Measurements from ENCODE around the gene COLQ.

COLQ gene

GRCh38 chr3:15519096-15519495 is 2.4 kb downstream of the COLQ start:
- no peak for DNase-seq

- no peak for DNase-seq
Observed at GRCh38 chr3:15514663-15515340, 6.7 kb downstream of the COLQ start.

DNA sequence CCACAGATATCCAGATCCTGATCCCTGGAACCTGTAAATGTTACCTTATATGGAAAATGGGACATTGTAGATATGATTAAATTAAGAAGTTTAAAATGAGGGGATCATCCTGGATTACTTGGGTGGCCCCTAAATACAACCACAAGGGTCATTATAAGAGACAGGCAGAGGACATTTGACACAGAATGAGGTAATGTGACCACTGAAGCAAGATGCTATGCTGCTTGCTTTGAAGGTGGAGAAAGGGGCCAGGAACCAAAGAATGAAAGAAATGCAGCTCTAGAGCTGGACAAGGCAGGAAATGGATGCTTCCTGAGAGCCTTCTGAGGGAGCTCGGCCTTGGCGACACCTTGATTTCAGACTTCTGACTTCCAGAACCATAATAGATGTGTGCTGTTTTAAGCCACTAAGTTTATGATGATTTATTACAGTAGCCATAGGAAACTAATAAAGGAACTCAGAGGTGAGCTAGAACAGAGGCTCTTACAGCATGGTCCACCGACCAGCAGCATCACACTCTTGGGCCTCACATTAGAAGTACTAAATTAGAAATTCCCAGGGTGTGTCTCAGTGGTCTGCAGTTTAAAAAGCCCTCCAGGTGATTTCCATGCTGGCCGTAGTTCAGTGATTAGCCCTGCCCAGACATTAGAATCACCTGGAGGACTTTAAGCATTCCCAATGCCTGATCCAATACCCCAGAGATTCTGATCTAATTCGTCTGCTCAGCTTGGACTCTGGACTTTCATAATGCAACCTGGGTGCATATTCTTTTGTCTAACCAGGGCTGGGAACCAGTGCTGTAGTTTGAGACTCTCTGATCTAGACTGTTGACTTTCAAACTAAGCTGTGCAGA is 7.5 kb downstream of the COLQ start:
- no peak for DNase-seq

DNA sequence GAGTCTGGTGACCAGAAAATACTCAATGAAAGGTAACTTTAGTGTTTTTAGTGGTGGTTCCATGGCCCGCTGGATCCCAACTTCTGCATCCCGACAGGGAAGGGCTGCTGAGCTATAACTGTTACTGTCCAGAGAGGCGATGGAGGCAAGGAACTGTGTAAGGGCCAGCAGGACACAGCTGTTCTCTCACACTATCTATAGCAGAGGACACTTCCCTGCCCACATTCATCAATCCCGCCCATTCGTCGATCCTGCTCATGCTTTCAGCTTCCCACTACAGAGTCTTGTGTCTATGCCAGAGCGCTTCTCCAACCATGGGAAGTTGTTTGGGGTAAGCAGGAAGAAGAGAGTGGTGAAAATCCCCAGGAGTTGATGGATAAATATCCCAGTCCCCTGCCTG is 8.4 kb downstream of the COLQ start:
- no peak for DNase-seq

DNA sequence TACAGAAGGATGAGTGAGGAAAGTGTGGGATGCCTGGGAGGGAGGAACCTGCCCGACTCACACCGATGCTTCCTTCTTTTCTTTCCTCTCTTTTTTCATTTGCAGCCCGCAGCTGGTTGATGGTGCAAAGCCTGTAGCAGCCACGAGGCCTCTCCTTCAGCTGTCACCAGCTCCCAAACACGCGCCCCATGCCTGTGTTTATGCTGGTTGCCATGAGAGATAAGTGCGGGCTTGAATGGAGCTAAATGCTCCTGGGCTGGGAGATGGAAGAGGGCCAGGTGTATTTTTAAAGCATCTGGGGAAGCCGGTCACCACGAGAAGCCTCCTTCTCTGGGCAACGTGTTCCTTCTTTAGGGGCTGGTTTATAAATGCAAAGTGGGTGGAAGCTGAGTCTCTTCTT is 9.3 kb downstream of the COLQ start:
- DNase-seq: peak; percentile 55

- no peak for DNase-seq
Observed at GRCh38 chr3:15511156-15511555, 10.3 kb downstream of the COLQ start.

DNA sequence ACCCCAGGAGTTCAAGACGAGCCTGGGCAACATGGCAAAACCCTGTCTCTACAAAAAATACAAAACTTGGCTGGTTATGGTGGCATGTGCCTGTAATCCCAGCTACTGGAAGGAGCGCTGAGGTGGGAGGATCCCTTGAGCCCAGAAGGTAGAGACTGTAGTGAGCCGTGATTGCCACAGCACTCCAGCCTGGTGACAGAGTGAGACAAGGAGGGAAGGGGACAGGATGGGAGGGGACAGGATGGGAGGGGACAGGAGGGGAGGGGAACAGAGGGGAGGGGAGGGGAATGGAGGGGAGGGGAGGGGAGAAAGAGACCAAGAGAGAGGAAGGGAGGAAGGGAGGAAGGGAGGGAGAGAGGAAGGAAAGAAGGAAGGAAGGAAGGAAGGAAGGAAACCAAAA is 11.0 kb downstream of the COLQ start:
- DNase-seq: no peak

- no peak for DNase-seq
Observed at GRCh38 chr3:15506571-15506970, 14.9 kb downstream of the COLQ start.

DNA sequence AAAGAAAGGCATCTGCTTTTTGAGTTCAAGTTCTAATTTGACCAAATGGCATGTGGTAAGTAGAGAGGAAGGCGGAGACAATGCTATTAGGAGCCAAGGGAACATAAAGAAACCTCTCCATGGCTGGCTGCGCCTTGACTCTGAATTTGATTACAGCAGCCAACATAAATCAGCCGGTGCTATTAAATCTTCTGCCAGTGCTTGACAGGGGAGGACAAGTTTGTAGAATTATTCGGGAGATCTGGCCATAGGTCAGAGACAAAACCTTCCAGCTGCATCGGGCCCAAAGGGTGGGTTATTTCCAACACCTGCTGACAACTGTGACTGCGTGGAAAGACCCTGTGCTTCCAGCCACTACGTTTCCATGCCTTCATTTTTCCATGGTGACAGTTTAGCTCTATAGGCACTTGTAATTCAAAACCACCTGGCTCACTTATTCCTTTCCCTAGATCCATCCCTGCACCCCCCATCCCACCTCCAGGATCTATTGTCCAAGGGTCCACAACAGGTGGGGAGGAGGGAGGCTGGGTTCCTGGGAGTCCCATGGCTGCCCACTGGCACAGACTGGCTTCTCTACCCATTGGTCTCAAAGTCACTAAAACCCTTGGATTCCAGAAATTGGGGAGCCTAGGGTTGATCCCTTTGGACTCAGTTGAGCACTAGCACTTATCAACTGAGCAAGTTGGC is 15.9 kb downstream of the COLQ start:
- no peak for DNase-seq

DNA sequence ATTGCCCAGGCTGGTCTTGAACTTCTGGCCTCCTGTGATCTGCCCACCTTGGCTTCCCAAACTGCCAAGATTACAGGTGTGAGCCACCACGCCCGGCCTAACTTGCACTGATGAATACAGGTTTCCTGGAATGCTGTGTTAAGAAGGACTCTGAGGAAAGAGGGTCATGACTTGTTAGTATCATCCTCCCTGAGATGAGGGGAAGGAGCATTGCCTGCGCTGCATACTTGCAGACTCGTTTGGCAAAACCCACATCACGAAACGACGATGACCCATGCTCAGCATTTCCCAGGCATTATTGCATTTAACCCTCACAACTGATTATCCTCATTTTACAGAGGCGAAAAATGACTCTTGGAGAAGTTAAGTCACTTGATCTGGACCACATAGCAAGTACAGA is 18.9 kb downstream of the COLQ start:
- DNase-seq: no peak

DNA sequence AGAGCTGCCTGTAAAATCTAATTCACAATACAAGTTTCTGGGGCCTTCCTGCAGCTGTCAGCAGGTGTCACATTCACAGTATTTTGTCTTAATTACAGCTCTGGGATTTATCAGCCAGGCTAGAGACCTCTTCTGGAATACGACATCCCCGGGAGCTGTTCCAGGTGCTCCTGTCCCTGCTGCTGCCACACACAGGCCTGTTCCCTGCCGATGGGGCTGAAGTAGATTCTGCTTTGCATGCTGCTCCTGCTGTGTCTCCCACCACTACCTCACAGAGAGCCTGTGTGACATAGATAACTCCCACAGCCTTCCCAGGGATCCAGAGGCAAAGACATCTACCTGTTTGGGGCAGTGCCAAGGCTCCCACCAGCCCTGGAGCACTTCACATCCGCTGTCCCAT is 20.4 kb downstream of the COLQ start:
- DNase-seq: peak; percentile 35

DNA sequence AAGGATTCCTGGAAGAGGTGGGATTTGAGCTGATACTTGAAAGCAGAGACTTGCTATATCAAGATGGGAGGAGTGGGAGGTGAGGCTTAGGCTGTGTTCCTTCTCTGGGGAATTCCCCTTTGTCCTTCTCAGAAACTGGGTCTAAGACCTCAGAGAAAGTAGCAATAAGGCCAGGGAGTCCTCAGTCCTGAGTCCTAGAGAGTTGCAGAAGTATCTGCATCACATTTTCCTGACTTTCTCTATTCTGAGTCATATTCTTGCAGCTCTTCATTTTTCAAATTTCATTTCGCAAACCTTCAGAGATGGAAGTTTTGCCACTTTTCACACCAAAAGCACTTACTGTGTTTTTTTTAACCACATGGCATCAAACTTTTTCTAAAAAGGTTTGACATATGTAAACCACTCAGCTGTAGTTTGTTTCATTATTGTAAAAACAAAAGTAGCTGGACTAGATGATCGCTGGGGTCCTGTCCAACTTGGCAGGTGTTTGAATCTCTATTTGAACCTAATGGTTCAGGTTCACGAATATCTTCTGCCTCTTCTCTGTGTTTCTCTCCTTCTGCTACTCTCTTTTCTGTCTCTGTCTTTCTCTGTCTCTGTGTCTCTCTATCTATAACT is 21.3 kb downstream of the COLQ start:
- no peak for DNase-seq

DNA sequence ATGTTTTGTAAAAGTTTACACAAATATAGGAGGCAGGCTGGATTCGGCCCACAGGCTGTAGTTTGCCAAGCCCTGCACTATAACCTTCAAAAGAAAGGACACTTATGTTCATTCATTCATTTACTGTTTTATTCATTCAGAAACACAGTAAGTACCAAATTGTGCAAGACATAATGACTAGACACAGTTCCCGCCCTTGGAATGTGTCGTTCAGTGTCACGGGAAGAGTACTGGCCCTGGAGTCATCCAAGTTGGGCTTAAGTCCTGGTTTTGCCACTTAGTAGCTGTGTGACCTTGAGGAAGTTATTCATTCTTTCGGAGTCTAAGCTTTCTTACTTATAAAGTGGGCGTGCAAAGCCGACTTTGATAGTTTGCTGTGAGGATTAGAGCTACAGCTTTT is 22.0 kb downstream of the COLQ start:
- DNase-seq: no peak

- DNase-seq: no peak
Observed at GRCh38 chr3:15498431-15499214, 22.9 kb downstream of the COLQ start.

DNA sequence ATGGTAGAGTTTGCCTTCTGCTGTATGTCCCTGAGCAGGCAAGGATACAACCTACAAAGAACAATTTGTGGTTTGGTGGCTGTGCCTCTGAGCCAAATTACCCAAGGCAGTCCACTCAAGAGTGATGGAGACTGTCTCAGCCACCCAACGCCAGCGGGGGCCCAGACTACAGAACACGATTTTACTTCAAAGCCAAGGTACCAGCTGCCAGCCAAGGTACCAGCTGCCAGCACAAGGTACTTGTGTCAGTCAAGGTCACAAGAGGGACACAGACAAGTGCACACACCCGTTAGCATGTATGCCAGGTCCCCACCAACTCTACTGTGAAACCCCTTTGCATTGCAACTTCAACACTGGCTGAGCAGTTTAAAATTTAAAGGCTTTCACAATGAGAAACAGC is 23.5 kb downstream of the COLQ start:
- no peak for DNase-seq

DNA sequence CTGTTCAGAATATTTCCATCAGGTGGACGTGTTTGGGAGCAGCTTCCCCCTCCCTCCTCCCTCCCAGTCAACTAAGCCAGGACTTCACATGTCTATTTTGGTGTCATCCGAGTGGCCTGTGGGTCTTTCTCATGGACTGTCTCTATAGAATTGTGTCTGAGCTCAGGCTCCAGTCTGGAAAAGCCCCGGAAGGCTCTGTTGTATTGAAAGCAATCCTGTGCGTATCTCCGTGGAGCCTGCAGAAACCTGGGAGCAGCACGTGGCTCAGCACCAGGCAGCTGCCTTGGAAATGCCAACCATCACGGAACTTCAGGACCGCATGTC is 25.2 kb downstream of the COLQ start:
- no peak for DNase-seq

GRCh38 chr3:15495461-15496340 is 25.8 kb downstream of the COLQ start:
- no peak for DNase-seq

GRCh38 chr3:15493436-15493835 is 28.1 kb downstream of the COLQ start:
- DNase-seq: no peak

DNA sequence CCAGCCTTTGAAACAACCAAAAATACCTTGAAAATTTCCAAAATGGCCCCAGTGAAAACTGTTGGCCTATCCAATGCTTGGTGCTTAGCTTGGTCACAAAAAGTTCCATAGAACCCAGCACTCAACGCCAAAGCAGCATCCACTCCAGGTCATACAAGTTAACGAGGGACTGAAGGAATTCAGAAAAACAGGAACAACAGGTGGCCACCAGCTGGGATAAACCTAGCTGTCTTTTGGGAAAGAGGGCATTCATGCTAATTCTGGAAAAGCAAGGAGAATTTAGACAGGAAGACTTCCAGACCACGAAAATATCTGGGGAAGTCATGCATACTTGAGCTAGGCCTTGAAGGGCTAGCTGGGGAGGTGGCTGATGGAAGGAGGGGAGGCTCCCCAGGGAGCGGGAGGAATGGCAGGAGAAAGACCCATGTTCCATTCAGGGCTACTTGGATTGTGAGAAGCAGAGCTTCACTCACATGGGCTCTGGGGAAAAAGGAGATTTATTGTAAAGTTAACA is 28.6 kb downstream of the COLQ start:
- DNase-seq: no peak

DNA sequence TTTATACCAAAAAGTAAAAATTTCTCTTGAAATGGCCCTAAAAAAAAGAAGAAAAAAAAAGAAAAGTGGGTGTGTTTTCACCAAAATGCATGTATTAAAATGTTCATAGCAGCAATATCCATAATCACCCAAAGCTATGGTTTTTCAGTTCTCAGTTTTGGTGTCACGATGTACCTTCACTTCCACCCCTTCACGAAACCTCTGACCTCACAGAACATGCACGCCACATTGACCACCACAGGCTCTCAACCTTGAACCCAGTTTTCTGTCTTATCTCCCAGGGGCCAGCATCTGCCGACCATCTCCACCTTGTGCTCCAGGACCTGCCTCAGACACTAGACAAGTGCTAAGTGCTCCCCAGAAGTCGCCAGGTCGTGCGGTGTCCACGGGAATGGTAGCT is 30.4 kb downstream of the COLQ start:
- no peak for DNase-seq

DNA sequence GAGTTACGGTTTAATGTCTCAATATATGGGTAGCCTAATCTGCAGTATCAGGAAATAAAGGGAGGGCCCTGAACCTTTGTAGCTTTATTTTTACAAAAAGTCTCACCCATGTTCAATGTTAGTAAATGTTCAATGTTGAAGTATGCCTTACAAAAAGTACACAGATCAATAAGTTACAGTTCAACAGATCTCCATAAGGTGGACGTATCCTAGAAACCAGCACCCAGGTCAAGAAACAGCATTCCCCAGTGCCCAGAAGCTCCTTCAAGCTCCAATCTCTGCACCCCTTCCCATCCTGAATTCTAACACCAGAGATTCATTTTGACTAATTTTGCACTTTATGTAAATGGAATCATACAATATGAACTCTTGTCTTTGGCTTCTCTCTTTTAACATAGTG is 31.3 kb downstream of the COLQ start:
- DNase-seq: no peak

GRCh38 chr3:15488002-15488401 is 33.5 kb downstream of the COLQ start:
- no peak for DNase-seq

All from NCI-H1417 treated with DMSO at 0.1 percent for 48 hours (cell line).